HG03039 (cell line): ENCODE data around the gene STARD7.

Experiments used
- ATAC-seq: cut with Tn5 transposase; IDR thresholded peaks from one replicate; pipeline ENCODE4 v1.9.1; 2021; ENCODE audit warnings: mild to moderate bottlenecking, moderate library complexity; ENCODE audit not compliant: unreplicated experiment

Gene STARD7

GRCh38 chr2:96137321-96138178, 71.1 kb downstream of the STARD7 start:
- ATAC-seq, result no peak

GRCh38 chr2:96136129-96136720, 72.4 kb downstream of the STARD7 start:
- ATAC-seq, result no peak

- no peak for ATAC-seq
Observed at GRCh38 chr2:96135621-96136020, 73.0 kb downstream of the STARD7 start.

GRCh38 chr2:96135171-96135570, 73.5 kb downstream of the STARD7 start:
- no peak for ATAC-seq
